Gastroesophageal sphincter (tissue), 4 donors: Measurements from ENCODE around the gene ADAMTS5. TPM values are rescaled to one million over a fixed set of nuclear protein-coding genes. Genes with fewer than 3 reads are reported as not detected.
A peak's percentile ranks its signal among the peaks of the same experiment; 100 is the strongest.

Source experiments
- ATAC-seq: fragments of 150-250 bp; one replicate; pipeline ENCODE4 v1.9.1; 2016; ENCODE audit warnings: mild to moderate bottlenecking, moderate library complexity
- H3K27ac ChIP-seq, 4 donors: fragments of 200-600 bp; sonication (generic) in 3 of 4; 1 replicate in 3 of 4; 2 replicates in 1 of 4; pipeline ENCODE4 v1.5.1; 2016 to 2019
- H3K27me3 ChIP-seq: fragments of 200-600 bp; sonication (generic); one replicate; pipeline ENCODE4 v1.5.1; 2019
- H3K36me3 ChIP-seq, 2 donors: fragments of 200-600 bp; sonication (generic); one replicate each; pipeline ENCODE4 v1.5.1; 2019; ENCODE audit warnings: control low read depth in 1 of 2
- H3K4me1 ChIP-seq, 3 donors: fragments of 200-600 bp; sonication (generic); 1 replicate in 2 of 3; 2 replicates in 1 of 3; pipeline ENCODE4 v1.5.1; 2016 to 2019; ENCODE audit warnings: control low read depth in 2 of 3
- H3K4me3 ChIP-seq, 2 donors: fragments of 200-600 bp; sonication (generic); one replicate each; pipeline ENCODE4 v1.5.1; 2019; ENCODE audit warnings: mild to moderate bottlenecking in 1 of 2, moderate library complexity in 1 of 2
- H3K9me3 ChIP-seq, 3 donors: fragments of 200-600 bp; sonication (generic); one replicate each; pipeline ENCODE4 v1.5.1; 2017 to 2019; ENCODE audit warnings: control low read depth in 2 of 3
- EP300 ChIP-seq: sonication (generic); formaldehyde crosslinking; IDR thresholded peaks from one replicate; pipeline ENCODE4 v1.6.1; 2017; ENCODE audit warnings: antibody characterized with exemption, mild to moderate bottlenecking
- POLR2A ChIP-seq, 2 donors: fragments of 450-650 bp; IDR thresholded peaks; one replicate each; pipeline ENCODE4 v1.6.1; 2017; ENCODE audit warnings: antibody characterized with exemption in 2 of 2, mild to moderate bottlenecking in 2 of 2, moderate library complexity in 1 of 2
- POLR2AphosphoS5 ChIP-seq: sonication (generic); formaldehyde crosslinking; IDR thresholded peaks from one replicate; pipeline ENCODE4 v1.6.1; 2017; ENCODE audit warnings: antibody characterized with exemption
- WGBS, 2 donors: methylation state at CpG; one replicate each; pipeline ENCODE4 v1.1.5; 2018; ENCODE audit warnings: low coverage in 1 of 2; 5-methylcytosine and 5-hydroxymethylcytosine counted together
- total RNA-seq, 4 donors: library from RNA; depleted of rRNA; stranded (reverse); fragments of >200 nt; gene quantifications; one replicate each; pipeline ENCODE4 v1.1.0, GENCODE V29; 2016
- TF ChIP-seq, protein P1 (sequence below), 4 experiments: fragments of 200-600 bp in 2 of 4; fragments of 450-650 bp in 2 of 4; sonication (generic) in 1 of 4; IDR thresholded peaks; one replicate each; pipeline ENCODE4 v1.5.1; 2017 to 2019; ENCODE audit warnings: antibody characterized with exemption in 4 of 4, mild to moderate bottlenecking in 2 of 4, moderate library complexity in 2 of 4

Gene ADAMTS5
- total RNA-seq, 4 donors from 2014 or later, result 16.8 to 55.8 (median 29.0) TPM

DNA sequence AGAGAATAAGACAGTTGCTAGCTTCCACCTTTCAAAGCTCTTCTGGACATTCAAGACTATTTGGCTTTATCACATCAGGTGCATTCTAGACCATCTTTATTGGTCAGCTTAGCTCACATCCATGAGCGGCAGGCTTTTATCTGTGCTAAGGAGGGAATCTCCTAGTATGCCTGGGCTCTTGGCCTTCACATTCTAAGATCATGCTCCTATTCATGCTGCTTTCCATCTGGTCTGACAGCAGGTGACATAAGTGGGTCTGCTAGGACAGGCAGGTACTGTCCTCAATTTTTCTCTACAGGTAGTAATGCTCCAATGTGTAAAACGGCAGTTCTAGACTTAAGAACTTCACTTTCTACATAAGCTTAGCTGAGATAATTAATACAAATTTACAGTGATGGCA, 82.5 kb downstream of the ADAMTS5 start:
- no peaks in the 10 kb centered on the region for H3K27me3 ChIP-seq
- ATAC-seq, result no peak
- 81 to 96% methylated on average over 2 of the region's 2 CpGs for WGBS, 2 donors
- H3K9me3 ChIP-seq, result no peaks in the 10 kb centered on the region
- no peak overlapping the region for H3K27ac ChIP-seq
- TF ChIP-seq, protein P1, sequence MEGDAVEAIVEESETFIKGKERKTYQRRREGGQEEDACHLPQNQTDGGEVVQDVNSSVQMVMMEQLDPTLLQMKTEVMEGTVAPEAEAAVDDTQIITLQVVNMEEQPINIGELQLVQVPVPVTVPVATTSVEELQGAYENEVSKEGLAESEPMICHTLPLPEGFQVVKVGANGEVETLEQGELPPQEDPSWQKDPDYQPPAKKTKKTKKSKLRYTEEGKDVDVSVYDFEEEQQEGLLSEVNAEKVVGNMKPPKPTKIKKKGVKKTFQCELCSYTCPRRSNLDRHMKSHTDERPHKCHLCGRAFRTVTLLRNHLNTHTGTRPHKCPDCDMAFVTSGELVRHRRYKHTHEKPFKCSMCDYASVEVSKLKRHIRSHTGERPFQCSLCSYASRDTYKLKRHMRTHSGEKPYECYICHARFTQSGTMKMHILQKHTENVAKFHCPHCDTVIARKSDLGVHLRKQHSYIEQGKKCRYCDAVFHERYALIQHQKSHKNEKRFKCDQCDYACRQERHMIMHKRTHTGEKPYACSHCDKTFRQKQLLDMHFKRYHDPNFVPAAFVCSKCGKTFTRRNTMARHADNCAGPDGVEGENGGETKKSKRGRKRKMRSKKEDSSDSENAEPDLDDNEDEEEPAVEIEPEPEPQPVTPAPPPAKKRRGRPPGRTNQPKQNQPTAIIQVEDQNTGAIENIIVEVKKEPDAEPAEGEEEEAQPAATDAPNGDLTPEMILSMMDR (IDR thresholded peaks at IDR 0.05), result no peak
- TF ChIP-seq EP300 (no peak), POLR2A (IDR thresholded peaks at IDR 0.05) (no peak), POLR2AphosphoS5 (no peak)
- H3K4me3 ChIP-seq, result no peak overlapping the region
- H3K36me3 ChIP-seq, result no peaks in the 10 kb centered on the region
- H3K4me1 ChIP-seq, result peaks cover 0 to 8% (median 0%) of the 10 kb centered on the region in 3 donors

DNA sequence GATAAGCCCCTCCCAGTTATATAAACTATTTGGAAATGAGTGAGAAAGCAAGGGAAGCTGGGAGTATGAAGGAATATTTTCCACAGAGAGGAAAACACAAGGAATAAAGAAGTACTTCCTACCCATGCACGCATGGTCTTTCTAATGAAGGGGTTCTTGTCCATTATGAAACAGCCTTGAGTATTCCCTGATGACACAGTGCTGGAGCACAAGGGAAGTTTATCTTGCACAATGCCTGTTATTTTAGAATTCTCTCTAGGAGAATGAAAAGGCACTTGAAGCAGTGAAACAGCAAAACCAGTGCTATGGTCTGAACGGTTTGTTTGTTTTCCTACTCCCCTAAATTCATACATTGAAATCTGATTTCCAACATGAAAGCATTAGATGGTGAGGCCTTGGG, 83.1 kb downstream of the ADAMTS5 start:
- no peak overlapping the region for H3K27ac ChIP-seq
- no peak overlapping the region for H3K4me3 ChIP-seq
- H3K9me3 ChIP-seq, result no peaks in the 10 kb centered on the region
- ATAC-seq, result peak; percentile 57
- TF ChIP-seq POLR2AphosphoS5 (no peak), EP300 (no peak), POLR2A (IDR thresholded peaks at IDR 0.05) (no peak)
- TF ChIP-seq, protein P1 (IDR thresholded peaks at IDR 0.05), result no peak
- H3K4me1 ChIP-seq, result peaks cover 0 to 8% (median 0%) of the 10 kb centered on the region in 3 donors
- no peaks in the 10 kb centered on the region for H3K27me3 ChIP-seq
- no peaks in the 10 kb centered on the region for H3K36me3 ChIP-seq
- 55 to 69% methylated on average over 2 of the region's 2 CpGs for WGBS, 2 donors

DNA sequence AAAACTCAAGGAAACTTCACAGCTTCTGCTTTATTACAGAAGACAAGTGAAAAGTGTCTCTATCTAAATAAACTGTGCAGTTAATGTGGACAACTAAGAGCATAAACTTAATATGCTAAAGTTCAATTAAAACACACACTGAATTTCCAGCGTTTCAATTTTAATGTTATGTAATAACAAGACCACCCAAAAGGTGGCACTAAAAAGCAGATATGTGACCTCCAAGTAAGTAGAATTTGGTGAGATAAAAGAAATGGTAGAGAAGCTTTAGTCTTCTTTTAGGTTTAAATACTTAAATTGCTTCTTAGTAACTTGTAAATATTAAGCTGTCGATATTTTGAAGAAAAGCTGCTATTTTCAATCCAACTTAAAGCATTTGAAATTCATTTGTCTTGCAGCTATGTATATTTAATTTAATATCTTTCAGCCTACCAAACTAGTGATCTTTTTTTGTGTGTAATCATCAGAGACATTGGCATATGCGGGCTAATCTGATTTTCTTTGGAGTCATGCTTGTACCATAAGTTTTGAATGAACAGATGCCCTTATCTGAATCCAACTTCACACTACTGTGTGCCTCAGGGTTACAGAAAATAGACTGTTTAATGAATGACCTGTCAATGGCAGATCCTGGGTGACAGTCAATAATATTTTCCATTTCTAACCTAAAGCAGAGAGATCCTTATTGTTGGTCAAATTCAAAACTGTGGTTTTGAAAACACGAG, 85.2 kb downstream of the ADAMTS5 start:
- H3K27ac ChIP-seq, result no peak overlapping the region
- ATAC-seq, result no peak
- TF ChIP-seq, protein P1 (IDR thresholded peaks at IDR 0.05), result peak; percentile 8 to 50 (median 42)
- no peak for TF ChIP-seq POLR2A (IDR thresholded peaks at IDR 0.05)
- no peaks in the 10 kb centered on the region for H3K9me3 ChIP-seq
- H3K4me3 ChIP-seq, result no peak overlapping the region
- H3K36me3 ChIP-seq, result no peaks in the 10 kb centered on the region
- no peaks in the 10 kb centered on the region for H3K4me1 ChIP-seq
- no peaks in the 10 kb centered on the region for H3K27me3 ChIP-seq
- WGBS, 2 donors, result 52 to 56% methylated on average over 4 of the region's 4 CpGs

DNA sequence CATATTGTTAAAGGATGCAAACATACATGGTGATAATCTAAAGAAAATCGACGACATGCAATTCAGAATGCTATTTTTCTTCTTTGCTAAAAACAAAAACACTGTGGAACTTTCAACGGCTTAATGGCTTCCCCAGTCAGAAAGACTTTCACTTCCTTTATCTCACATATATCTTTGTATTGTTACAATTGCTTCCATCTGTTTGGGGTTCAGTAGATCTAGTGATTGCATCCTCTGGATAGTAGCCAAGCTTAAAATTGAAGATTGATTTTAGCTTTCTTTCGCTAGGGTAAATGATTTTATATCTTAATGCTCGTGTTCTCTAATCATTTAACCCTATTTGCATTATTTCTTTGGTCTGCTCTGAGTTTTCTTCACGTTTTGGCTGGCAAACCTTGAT, 89.9 kb downstream of the ADAMTS5 start:
- 54 to 72% methylated on average over 6 of the region's 6 CpGs for WGBS, 2 donors
- ATAC-seq, result no peak
- no peaks in the 10 kb centered on the region for H3K36me3 ChIP-seq
- H3K4me1 ChIP-seq, result no peaks in the 10 kb centered on the region
- H3K27ac ChIP-seq, result no peak overlapping the region
- no peak for TF ChIP-seq EP300
- TF ChIP-seq, protein P1 (IDR thresholded peaks at IDR 0.05), result no peak
- TF ChIP-seq POLR2A (IDR thresholded peaks at IDR 0.05), result no peak
- no peak for TF ChIP-seq POLR2AphosphoS5
- H3K9me3 ChIP-seq, result peaks cover 0 to 18% (median 0%) of the 10 kb centered on the region in 3 donors
- H3K27me3 ChIP-seq, result no peaks in the 10 kb centered on the region
- H3K4me3 ChIP-seq, result no peak overlapping the region

DNA sequence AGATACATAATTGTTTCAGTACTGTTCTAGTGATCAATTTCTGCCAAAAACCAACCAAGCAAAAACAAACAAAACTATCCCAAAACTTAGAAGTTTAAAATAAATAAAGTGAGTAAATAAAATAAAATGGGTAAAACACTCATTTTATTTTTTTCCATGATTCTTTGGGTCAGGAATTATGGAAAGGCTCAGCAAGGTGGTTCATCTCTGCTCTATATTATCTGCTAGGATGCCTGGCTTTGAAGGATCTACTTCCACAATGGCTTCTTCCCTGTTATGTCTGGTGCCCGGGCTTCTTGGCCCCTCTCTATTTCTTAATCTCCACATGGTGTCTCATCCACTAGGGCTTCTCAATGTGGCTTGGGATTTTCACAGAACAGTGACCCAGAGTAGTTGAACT, 92.5 kb downstream of the ADAMTS5 start:
- TF ChIP-seq EP300 (no peak), POLR2A (IDR thresholded peaks at IDR 0.05) (no peak), POLR2AphosphoS5 (no peak)
- TF ChIP-seq, protein P1 (IDR thresholded peaks at IDR 0.05), result no peak
- Histone ChIP-seq H3K27ac (no peak overlapping the region), H3K4me1 (no peaks in the 10 kb centered on the region), H3K9me3 (peaks cover 0 to 18% (median 0%) of the 10 kb centered on the region in 3 donors), H3K4me3 (no peak overlapping the region), H3K36me3 (no peaks in the 10 kb centered on the region), H3K27me3 (no peaks in the 10 kb centered on the region)
- WGBS, 2 donors, result 86% methylated on average over 1 of the region's 1 CpG; no CpG with 5 or more reads in 1 of the 2 donors
- ATAC-seq, result no peak
